Fibroblast of lung (primary cell): ENCODE data around the gene ERBB4. TPM values are rescaled to one million over a fixed set of nuclear protein-coding genes. Genes with fewer than 3 reads are reported as not detected.

Experiments used
- DNase-seq, 2 donors: peaks; one replicate each; pipeline versions ENCODE4 v3.0.0 to v3.0.0-alpha.2; 2010; ENCODE audit warnings: low read depth in 2 of 2
- H2AFZ ChIP-seq: 2 replicates; pipeline ENCODE4 v1.5.1; 2012; ENCODE audit warnings: low read length, control low read depth, inconsistent platforms
- H3K27ac ChIP-seq: 2 replicates; pipeline ENCODE4 v1.5.1; 2011; ENCODE audit warnings: low read length, control low read depth; ENCODE audit not compliant: insufficient read depth
- H3K27me3 ChIP-seq: 2 replicates; pipeline ENCODE4 v1.5.1; 2011; ENCODE audit warnings: mild to moderate bottlenecking, low read length; ENCODE audit not compliant: control insufficient read depth, insufficient read depth
- H3K36me3 ChIP-seq: 2 replicates; pipeline ENCODE4 v1.5.1; 2011; ENCODE audit warnings: low read length; ENCODE audit not compliant: control insufficient read depth, insufficient read depth
- H3K4me1 ChIP-seq: 2 replicates; pipeline ENCODE4 v1.5.1; 2011; ENCODE audit warnings: low read length; ENCODE audit not compliant: control insufficient read depth, insufficient read depth; ENCODE audit errors: extremely low read depth
- H3K4me2 ChIP-seq: 2 replicates; pipeline ENCODE4 v1.5.1; 2011; ENCODE audit warnings: low read length, control low read depth; ENCODE audit not compliant: insufficient read depth; ENCODE audit errors: extremely low read depth
- H3K4me3 ChIP-seq, 4 experiments: fragments of 200-600 bp in 1 of 4; sonication (generic) in 1 of 4; replicated peaks in 1 of 4; 2 replicates each; pipeline ENCODE4 v1.5.1; 2011 to 2016; ENCODE audit warnings: low read length in 4 of 4, low read depth in 3 of 4, mild to moderate bottlenecking in 3 of 4, control low read depth in 2 of 4, inconsistent platforms in 1 of 4, mixed read lengths in 1 of 4; ENCODE audit not compliant: insufficient read depth in 1 of 4; ENCODE audit errors: control extremely low read depth in 1 of 4
- H3K79me2 ChIP-seq: 2 replicates; pipeline ENCODE4 v1.5.1; 2012; ENCODE audit warnings: mild to moderate bottlenecking, low read length, inconsistent platforms; ENCODE audit not compliant: control insufficient read depth, insufficient read depth
- H3K9ac ChIP-seq: 2 replicates; pipeline ENCODE4 v1.5.1; 2011; ENCODE audit warnings: mild to moderate bottlenecking, low read length, control low read depth; ENCODE audit not compliant: insufficient read depth
- H3K9me3 ChIP-seq: 2 replicates; pipeline ENCODE4 v1.5.1; 2012; ENCODE audit warnings: low read depth, low read length; ENCODE audit not compliant: control insufficient read depth, insufficient read depth
- H4K20me1 ChIP-seq: 2 replicates; pipeline ENCODE4 v1.5.1; 2011; ENCODE audit warnings: low read length; ENCODE audit not compliant: control insufficient read depth, insufficient read depth; ENCODE audit errors: extremely low read depth
- CTCF ChIP-seq, 2 donors: IDR thresholded peaks in 1 of 2; conservative IDR thresholded peaks in 1 of 2; 1 replicate in 1 of 2; 2 replicates in 1 of 2; pipeline ENCODE4 v1.5.1; 2011 to 2012; ENCODE audit warnings: low read length in 2 of 2, control low read depth in 1 of 2, inconsistent platforms in 1 of 2, low read depth in 1 of 2, mild to moderate bottlenecking in 1 of 2
- EZH2 ChIP-seq: IDR thresholded peaks from 2 replicates; pipeline ENCODE4 v1.5.1; 2012; ENCODE audit warnings: low read length, control low read depth, mild to moderate bottlenecking; ENCODE audit errors: missing control alignments
- polyA plus RNA-seq, 2 donors: library from polyadenylated mRNA; depleted of rRNA in 1 of 2; stranded (reverse) in 1 of 2; unstranded in 1 of 2; fragments of >200 nt; gene quantifications; 2 replicates each; pipeline ENCODE4 v1.2.1, GENCODE V29; 2011 to 2012; ENCODE audit warnings: missing spikeins in 1 of 2
- total RNA-seq: library from RNA; depleted of rRNA; stranded (reverse); fragments of >200 nt; gene quantifications from 2 replicates; pipeline ENCODE4 v1.2.1, GENCODE V29; 2014

ERBB4 gene
- total and polyA plus RNA-seq, 2 donors (not counting 1 experiment from before 2014, with no cell fraction given), result 0.08 to 0.17 TPM

GRCh38 chr2:211928201-211928600 is 610.4 kb downstream of the ERBB4 start:
- Histone ChIP-seq H3K79me2 (no peaks in the 10 kb centered on the region), H3K4me3 (no peak overlapping the region), H2AFZ (no peak overlapping the region), H3K27ac (no peak overlapping the region), H3K4me1 (no peaks in the 10 kb centered on the region), H4K20me1 (no peaks in the 10 kb centered on the region), H3K27me3 (no peaks in the 10 kb centered on the region), H3K36me3 (no peaks in the 10 kb centered on the region), H3K9ac (no peak overlapping the region), H3K4me2 (no peak overlapping the region), H3K9me3 (no peaks in the 10 kb centered on the region)
- no peak for DNase-seq
- TF ChIP-seq EZH2, result no peak
- TF ChIP-seq CTCF (conservative IDR thresholded peaks at IDR 0.05 in 1 of 2, IDR thresholded peaks at IDR 0.05 in 1 of 2; ENCODE audit: low read depth in 1 of 2, low read length in 2 of 2), result no peak

- Histone ChIP-seq H3K9me3 (no peaks in the 10 kb centered on the region), H3K4me2 (no peak overlapping the region), H4K20me1 (no peaks in the 10 kb centered on the region), H3K4me1 (no peaks in the 10 kb centered on the region), H3K4me3 (no peak overlapping the region), H3K79me2 (no peaks in the 10 kb centered on the region), H3K36me3 (no peaks in the 10 kb centered on the region), H3K9ac (no peak overlapping the region), H2AFZ (no peak overlapping the region), H3K27ac (no peak overlapping the region), H3K27me3 (no peaks in the 10 kb centered on the region)
- no peak for DNase-seq
- TF ChIP-seq CTCF (conservative IDR thresholded peaks at IDR 0.05 in 1 of 2, IDR thresholded peaks at IDR 0.05 in 1 of 2; ENCODE audit: low read depth in 1 of 2, low read length in 2 of 2) (no peak), EZH2 (no peak)
These were observed 615.6 kb downstream of the ERBB4 start for GRCh38 chr2:211923019-211923418.

DNA sequence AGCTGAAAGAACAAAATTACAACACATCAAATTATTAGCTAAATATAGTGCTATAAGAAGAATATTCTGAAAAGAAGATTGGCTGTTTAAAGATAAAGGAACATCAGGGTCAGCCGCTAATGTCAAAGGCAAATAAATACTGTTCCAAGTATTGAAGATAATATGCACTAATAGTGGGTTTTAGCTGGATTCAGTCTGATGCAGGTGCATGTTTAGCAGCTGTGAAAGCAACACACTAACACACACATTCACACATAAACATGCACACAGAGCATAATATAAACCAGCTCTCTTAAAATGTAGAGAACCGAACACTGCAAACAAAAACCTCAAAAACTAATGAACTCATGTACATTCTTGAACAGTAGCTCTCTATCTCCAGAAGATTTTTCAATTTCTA is 634.6 kb downstream of the ERBB4 start:
- Histone ChIP-seq H3K27ac (no peak overlapping the region), H3K36me3 (no peaks in the 10 kb centered on the region), H3K79me2 (no peaks in the 10 kb centered on the region), H3K4me3 (no peak overlapping the region), H3K9ac (no peak overlapping the region), H2AFZ (no peak overlapping the region), H3K4me1 (no peaks in the 10 kb centered on the region), H3K4me2 (no peak overlapping the region), H4K20me1 (no peaks in the 10 kb centered on the region), H3K27me3 (no peaks in the 10 kb centered on the region), H3K9me3 (no peaks in the 10 kb centered on the region)
- DNase-seq, result no peak
- TF ChIP-seq EZH2, result no peak
- TF ChIP-seq CTCF (conservative IDR thresholded peaks at IDR 0.05 in 1 of 2, IDR thresholded peaks at IDR 0.05 in 1 of 2; ENCODE audit: low read depth in 1 of 2, low read length in 2 of 2), result no peak
